Activated T-cell treated with anti-CD3 and anti-CD28 coated beads, Interleukin-2, amount 50 U/mL, for 4 hours (primary cell): Measurements from ENCODE around the gene PRRG3. TPM values are rescaled to one million over a fixed set of nuclear protein-coding genes. Genes with fewer than 3 reads are reported as not detected.

Experiments used
- ATAC-seq, 2 donors: fragments of 200-7000 bp; cut with Tn5 transposase; one replicate each; pipeline ENCODE4 v1.10.0; 2021
- DNase-seq: peaks from one replicate; pipeline ENCODE4 v3.0.0-alpha.2; 2020
- H3K27me3 Mint-ChIP-seq: one replicate; pipeline ENCODE4 v1.8.0; 2021; ENCODE audit warnings: low read depth, mixed read lengths
- H3K36me3 Mint-ChIP-seq: one replicate; pipeline ENCODE4 v1.8.0; 2022; ENCODE audit warnings: mixed read lengths; ENCODE audit not compliant: insufficient read depth
- H3K4me1 Mint-ChIP-seq: one replicate; pipeline ENCODE4 v1.8.0; 2021; ENCODE audit warnings: low read depth, mixed read lengths
- H3K4me3 Mint-ChIP-seq: one replicate; pipeline ENCODE4 v1.8.0; 2021; ENCODE audit warnings: mild to moderate bottlenecking, moderate library complexity, mixed read lengths
- H3K9me3 Mint-ChIP-seq: one replicate; pipeline ENCODE4 v1.8.0; 2021; ENCODE audit warnings: mixed read lengths
- total RNA-seq, 3 donors: library from RNA; stranded (reverse); gene quantifications; one replicate each; pipeline ENCODE4 v1.2.1, GENCODE V29; 2021

Gene PRRG3
- total RNA-seq, 3 donors from 2014 or later, result not detected

DNA sequence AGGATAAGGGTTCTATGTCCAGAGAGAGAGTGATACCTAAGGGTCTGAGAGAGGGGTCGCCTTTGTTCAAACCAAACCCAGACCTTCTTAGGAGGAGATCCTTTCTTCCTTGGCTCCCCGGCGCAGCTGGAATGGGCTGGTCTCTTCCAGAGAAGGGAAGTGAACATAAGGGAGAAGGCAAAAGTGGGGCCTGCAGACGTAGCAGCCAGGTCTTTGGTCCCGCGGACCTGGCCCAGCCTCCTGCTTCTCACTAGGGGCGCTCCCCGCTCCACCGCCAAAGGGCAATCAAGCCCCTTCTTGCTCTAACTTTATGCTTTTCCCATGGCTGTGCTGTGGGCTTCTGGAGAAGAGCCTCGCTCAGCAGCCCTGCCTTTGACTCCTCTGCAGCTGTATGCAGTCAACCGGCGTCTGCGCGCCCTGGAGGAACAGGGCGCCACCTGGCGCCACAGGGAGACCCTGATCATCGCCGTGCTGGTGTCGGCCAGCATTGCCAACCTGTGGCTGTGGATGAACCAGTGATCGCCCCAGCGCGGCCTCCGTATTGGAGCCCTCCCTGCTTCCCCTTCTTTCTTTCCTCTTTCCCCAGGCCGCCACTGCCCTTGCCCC, 27.1 kb downstream of the PRRG3 start:
- Mint-ChIP-seq H3K9me3 (no peaks in the 10 kb centered on the region), H3K4me1 (no peaks in the 10 kb centered on the region), H3K4me3 (no peak overlapping the region), H3K27me3 (no peaks in the 10 kb centered on the region), H3K36me3 (no peaks in the 10 kb centered on the region)
- no peak for ATAC-seq
- DNase-seq, result no peak

DNA sequence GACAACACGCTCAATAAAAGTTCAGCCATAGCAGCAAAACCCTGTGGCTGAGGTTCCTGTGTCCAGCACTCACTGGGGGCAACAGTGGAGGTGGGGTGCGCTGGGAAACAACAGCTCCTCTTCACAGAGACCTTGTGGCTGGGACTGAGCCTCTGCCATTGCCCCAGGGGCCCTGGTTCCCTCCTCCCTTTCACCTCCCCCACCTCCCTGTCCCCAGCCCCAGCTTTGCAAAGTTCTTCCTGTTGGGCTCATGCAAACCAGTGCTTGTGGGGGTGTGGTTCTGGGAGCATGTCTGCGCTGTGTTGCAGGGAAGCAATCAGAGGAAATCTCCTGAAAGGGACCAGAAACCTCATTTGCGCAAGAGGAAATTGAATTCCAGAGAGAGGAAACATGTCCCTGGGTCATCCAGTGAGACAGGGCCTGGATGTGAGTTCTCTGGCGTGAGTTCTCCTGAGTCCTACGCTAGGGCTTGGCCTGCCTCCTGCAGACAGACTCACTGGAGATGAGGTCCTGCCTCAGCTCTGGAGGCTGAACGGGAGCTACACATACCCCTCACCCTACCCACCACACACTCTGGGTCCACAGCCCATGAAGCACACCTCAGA, 28.0 kb downstream of the PRRG3 start:
- ATAC-seq (no peak), DNase-seq (no peak)
- no peaks in the 10 kb centered on the region for H3K4me1 Mint-ChIP-seq
- no peaks in the 10 kb centered on the region for H3K27me3 Mint-ChIP-seq
- no peaks in the 10 kb centered on the region for H3K9me3 Mint-ChIP-seq
- no peaks in the 10 kb centered on the region for H3K36me3 Mint-ChIP-seq
- no peak overlapping the region for H3K4me3 Mint-ChIP-seq

DNA sequence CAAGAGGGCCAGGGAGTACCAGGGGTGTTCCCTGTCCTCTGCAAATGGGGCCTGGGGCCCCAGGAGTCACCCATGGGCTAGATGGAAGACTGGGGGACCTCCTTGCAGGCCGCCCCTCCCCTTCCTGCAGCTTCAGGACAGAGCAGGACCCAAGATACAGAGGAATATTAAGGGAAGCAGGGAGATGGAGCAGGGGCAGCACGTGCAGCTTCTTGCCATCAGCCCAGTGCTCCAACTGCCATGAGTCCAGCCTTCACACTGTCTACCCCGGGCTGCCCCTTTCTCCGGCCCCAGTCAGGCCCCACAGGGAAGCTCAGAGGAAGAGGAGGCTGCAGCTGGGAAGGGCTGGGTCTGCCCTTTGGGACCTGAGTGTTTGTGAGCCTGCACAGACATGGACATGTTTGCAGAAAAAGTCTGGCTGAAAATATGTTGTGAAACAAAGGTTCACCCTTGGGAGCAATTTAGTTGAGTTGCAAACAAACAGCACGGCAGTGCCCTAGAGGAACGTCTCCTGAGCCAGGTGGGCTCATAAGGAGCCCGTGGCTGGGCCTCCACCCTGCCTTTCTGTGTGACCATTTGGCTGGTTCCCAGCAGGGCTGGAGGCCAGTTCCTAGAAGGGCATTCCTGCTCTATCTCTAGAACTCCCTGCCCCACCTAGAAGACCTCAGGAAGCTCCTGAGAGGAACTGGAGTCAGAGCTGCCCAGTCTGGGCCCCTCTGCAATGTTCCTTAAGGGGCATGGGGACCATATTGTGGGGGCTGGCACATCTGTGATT, 29.5 kb downstream of the PRRG3 start:
- Mint-ChIP-seq H3K4me1 (no peaks in the 10 kb centered on the region), H3K27me3 (no peaks in the 10 kb centered on the region), H3K4me3 (no peak overlapping the region), H3K9me3 (no peaks in the 10 kb centered on the region), H3K36me3 (no peaks in the 10 kb centered on the region)
- ATAC-seq (no peak), DNase-seq (no peak)

DNA sequence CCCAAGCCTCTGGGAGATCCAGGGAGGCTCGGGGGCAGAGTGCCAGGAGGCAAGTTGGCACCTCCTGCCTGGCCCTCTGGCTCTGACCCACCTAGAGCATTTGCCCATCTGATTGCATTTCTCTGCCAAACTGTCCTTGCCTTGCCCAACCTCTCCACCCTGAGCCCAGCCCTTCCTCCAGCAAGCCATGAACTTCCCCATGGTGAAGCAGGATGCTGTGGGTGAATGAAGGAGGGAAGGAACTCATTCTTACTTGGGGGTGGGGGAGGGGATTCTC, 30.0 kb downstream of the PRRG3 start:
- H3K4me3 Mint-ChIP-seq, result no peak overlapping the region
- H3K27me3 Mint-ChIP-seq, result no peaks in the 10 kb centered on the region
- DNase-seq (no peak), ATAC-seq (no peak)
- H3K4me1 Mint-ChIP-seq, result no peaks in the 10 kb centered on the region
- H3K9me3 Mint-ChIP-seq, result no peaks in the 10 kb centered on the region
- H3K36me3 Mint-ChIP-seq, result no peaks in the 10 kb centered on the region

DNA sequence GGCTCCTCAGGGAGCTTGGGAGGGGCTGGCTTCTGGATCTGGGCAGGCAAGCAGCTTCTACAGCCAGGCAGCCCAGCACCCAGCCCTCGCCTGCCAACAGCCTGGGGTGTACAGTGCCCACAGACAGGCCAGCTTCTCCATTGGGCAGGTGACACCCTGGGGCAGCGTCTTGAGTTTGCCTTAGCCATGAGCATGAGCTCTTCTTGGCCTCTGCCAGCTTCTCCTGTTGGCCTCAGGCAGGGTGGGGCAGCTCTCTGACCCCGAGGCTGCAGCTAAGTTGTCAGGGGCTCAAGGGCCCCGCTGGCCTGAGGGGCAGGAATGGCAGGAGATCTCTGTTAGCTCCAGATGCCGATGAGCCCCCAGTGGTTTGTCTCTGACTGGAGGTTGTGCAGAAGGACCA, 31.5 kb downstream of the PRRG3 start:
- Mint-ChIP-seq H3K27me3 (no peaks in the 10 kb centered on the region), H3K9me3 (no peaks in the 10 kb centered on the region), H3K36me3 (no peaks in the 10 kb centered on the region), H3K4me1 (no peaks in the 10 kb centered on the region), H3K4me3 (no peak overlapping the region)
- ATAC-seq, result no peak
- DNase-seq, result no peak

DNA sequence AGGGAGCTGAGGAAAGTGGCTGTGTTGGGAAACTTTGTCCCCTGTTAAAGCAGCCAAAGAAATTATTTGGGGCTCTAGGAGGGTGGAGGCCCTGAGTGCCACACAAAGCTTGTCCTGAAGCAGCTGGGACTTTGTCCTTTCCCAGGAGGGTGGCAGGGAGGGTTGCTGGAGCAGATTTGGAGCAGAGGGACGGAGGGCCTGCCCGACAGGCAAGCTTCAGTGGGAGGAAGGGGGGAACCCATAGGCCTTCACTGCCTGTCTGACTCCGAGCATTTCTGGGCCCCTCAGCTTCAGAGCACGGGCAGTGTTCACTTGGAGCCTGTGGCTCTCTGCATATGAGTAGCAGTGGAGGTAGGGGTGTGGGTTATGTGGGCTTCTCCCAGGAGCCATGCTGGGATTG, 32.1 kb downstream of the PRRG3 start:
- DNase-seq, result no peak
- no peak for ATAC-seq
- H3K36me3 Mint-ChIP-seq, result no peaks in the 10 kb centered on the region
- no peaks in the 10 kb centered on the region for H3K9me3 Mint-ChIP-seq
- no peak overlapping the region for H3K4me3 Mint-ChIP-seq
- H3K27me3 Mint-ChIP-seq, result no peaks in the 10 kb centered on the region
- no peaks in the 10 kb centered on the region for H3K4me1 Mint-ChIP-seq

DNA sequence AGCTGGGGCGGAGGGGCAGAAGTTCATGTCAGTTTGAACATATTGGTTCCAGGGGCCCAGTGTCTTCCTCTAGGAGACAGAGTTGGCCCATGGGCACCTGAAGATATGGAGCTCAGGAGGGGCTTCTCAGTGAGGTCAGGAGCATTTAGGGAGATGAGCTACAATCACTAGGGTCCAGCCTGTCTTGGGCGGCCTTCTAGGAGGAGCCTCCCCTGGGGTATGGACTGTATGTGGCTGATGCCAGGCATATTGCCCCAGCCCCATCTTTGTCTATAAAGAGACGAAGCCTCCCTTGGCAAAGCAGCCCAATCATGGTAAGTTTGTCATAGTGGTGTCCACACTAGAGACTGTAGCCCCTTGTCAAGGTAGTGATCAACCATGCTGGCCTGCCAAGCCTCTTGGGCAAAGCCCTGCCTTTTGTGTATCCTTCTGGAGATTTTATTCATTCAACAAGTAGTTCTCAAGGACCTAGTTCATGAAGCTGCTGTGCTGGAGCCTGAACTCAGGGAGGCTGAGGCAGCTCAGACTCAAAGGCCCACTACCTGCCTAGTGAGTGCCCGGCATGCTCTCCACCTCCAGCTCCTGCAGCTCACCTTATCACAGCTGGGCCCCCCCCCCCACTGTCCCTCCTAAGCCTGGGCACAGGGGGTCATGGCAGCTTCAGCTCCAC, 33.9 kb downstream of the PRRG3 start:
- H3K4me1 Mint-ChIP-seq, result no peaks in the 10 kb centered on the region
- H3K36me3 Mint-ChIP-seq, result no peaks in the 10 kb centered on the region
- H3K9me3 Mint-ChIP-seq, result no peaks in the 10 kb centered on the region
- no peak for DNase-seq
- H3K27me3 Mint-ChIP-seq, result no peaks in the 10 kb centered on the region
- no peak for ATAC-seq
- H3K4me3 Mint-ChIP-seq, result no peak overlapping the region

DNA sequence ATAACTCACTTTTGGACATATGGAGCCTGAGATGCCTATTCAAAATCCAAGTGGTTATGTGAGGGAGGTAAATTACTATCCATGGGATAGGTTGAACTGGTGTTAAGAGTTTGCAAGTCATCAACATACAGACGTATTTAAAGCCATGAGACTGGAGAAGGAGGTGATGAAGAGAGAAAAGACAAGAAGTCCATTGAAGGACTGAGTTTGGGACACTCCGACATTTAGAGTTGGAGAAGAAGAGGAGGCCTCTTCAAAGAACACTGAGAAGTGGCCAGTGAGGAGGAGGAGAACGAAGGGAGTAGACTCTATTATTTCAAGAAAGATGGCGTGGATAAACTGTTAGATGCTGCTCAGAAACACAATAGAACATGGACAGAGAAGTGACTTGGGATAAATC, 39.2 kb downstream of the PRRG3 start, which contains the start of gene CNGA2:
TSS of gene CNGA2 (plus strand) at position 301 of the 400 bp plus-strand sequence. CDS start 3,738 bp downstream, outside the sequence.
- Mint-ChIP-seq H3K4me1 (no peaks in the 10 kb centered on the region), H3K27me3 (no peaks in the 10 kb centered on the region), H3K9me3 (no peaks in the 10 kb centered on the region), H3K4me3 (no peak within 1 kb of the TSS), H3K36me3 (no peaks in the 10 kb centered on the region)
- DNase-seq, result no peak
- ATAC-seq, result no peak

DNA sequence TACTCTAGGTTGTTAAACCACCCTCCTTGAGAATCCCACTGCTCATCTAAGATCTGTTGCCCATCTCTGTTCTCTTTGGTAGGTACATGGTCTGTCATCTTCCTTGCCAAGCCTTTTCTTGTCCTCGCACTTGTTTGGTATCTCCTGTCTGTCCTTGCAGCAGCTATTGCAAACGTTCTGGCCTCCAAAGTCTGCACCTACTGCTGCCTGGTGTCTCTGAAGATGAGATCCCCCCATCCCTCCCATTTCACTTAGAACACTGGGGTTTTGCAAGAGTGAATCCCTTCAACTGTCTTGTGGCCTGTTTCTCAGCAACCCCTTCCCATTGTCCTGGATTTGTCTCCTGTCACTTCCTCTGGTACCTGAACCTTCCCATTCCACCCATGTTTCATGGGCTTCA, 40.0 kb downstream of the PRRG3 start:
- ATAC-seq (no peak), DNase-seq (no peak)
- no peaks in the 10 kb centered on the region for H3K9me3 Mint-ChIP-seq
- H3K4me1 Mint-ChIP-seq, result no peaks in the 10 kb centered on the region
- peaks cover 3% of the 10 kb centered on the region for H3K27me3 Mint-ChIP-seq
- H3K4me3 Mint-ChIP-seq, result no peak overlapping the region
- H3K36me3 Mint-ChIP-seq, result no peaks in the 10 kb centered on the region

DNA sequence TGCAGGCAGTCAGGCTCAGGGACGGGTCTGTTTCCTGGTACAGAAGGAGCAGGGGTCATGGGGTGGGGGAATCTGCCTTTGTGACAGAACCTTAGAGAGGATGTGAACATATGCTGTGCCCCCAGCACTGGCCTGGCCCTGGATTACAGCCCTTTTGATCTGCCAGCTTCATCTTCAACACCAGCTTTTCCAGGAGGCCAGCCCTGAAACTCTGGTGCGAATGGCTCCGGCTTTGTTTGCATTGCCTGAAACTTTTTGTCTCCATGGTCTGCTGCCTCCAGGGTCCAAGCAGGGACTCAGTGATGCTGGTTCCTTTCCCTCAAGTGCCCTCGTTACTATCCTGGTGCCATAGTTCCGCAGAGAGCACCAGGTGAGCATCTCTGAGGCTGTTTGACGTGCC, 41.4 kb downstream of the PRRG3 start:
- peaks cover 3% of the 10 kb centered on the region for H3K27me3 Mint-ChIP-seq
- no peaks in the 10 kb centered on the region for H3K9me3 Mint-ChIP-seq
- DNase-seq (no peak), ATAC-seq (no peak)
- no peaks in the 10 kb centered on the region for H3K4me1 Mint-ChIP-seq
- no peaks in the 10 kb centered on the region for H3K36me3 Mint-ChIP-seq
- H3K4me3 Mint-ChIP-seq, result no peak overlapping the region

DNA sequence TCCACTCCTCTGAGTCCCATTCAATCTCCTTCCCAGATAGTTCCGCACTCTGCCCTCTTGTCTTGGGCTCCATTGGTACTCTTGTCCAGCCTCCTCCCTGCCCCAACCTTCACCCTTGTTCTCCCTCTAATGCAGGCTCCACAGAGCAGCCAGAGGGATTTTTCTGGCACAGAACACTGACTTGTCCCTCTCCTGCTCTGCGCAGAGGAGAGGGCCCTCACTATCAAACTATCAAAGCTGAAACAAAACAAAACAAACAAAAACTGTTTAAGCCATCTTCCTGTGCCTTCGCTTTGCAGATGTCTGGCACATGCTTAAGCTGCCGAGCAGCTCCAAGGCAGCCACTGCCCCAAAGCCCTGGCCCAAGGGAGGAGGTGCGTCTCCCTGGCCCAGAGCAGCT, 42.2 kb downstream of the PRRG3 start:
- Mint-ChIP-seq H3K4me1 (no peaks in the 10 kb centered on the region), H3K27me3 (peaks cover 3% of the 10 kb centered on the region), H3K36me3 (no peaks in the 10 kb centered on the region), H3K9me3 (no peaks in the 10 kb centered on the region), H3K4me3 (no peak overlapping the region)
- ATAC-seq (no peak), DNase-seq (no peak)

DNA sequence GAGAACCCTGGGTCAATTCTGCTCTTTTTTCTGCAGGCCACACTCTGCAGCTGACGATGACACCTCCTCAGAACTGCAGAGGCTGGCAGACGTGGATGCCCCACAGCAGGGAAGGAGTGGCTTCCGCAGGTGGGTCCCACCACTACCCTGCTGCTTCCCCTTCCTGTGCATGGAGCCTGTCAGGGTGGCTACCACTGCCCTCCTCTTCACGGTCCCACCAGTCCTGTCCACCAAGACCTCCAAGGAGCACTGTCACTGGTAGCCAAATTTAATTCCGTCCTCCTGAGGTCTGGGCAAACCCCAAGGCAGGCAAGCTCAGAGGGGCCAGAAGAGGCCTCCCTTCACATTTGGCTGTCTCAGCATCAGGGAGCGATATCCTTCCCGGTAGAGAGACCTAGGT, 43.5 kb downstream of the PRRG3 start:
- Mint-ChIP-seq H3K36me3 (no peaks in the 10 kb centered on the region), H3K27me3 (peaks cover 3% of the 10 kb centered on the region), H3K4me1 (no peaks in the 10 kb centered on the region), H3K4me3 (no peak overlapping the region), H3K9me3 (no peaks in the 10 kb centered on the region)
- no peak for DNase-seq
- no peak for ATAC-seq

DNA sequence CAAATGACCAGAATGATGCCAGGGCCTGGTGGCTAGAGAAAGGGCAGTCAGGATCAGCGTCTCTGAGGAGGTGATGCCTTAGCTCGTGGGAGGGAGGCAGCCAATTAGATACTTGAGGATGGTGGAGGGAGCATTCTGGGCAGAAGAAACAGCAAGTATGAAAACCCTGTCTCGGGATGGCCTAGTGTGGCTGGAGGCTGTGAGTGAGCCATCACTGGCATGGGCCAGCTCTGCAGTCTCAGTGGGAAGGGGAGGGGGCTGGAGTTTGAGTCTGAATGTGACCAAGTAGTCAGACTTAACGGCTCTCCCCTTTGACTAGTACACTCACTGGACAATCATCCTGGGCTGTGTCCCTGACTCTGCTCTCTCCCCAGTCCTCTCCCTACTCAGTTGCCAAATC, 46.3 kb downstream of the PRRG3 start:
- ATAC-seq (no peak), DNase-seq (no peak)
- H3K4me1 Mint-ChIP-seq, result no peaks in the 10 kb centered on the region

DNA sequence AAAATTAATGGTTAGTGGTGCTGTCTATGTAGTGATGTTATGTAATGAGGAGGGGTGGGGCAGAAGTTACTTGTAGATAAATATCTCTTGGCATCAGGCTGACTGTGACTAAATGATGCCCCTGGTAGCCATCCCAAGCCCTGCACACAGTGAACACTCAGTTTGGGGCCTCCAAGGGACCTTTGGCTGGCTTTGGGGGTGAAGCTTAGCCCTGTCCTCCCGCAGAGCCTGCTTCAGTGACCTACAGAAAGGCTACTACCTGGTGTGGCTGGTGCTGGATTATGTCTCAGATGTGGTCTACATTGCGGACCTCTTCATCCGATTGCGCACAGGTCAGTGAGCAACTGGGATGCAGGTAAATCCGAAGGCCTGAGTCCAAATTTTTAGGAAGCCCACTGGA, 47.1 kb downstream of the PRRG3 start:
- no peak overlapping the region for H3K4me3 Mint-ChIP-seq
- no peak for ATAC-seq
- H3K4me1 Mint-ChIP-seq, result no peaks in the 10 kb centered on the region
- H3K27me3 Mint-ChIP-seq, result peaks cover 3% of the 10 kb centered on the region
- H3K9me3 Mint-ChIP-seq, result no peaks in the 10 kb centered on the region
- no peak for DNase-seq
- no peaks in the 10 kb centered on the region for H3K36me3 Mint-ChIP-seq

More for the DNA sequence above, 46.3 kb downstream of the PRRG3 start:
- Mint-ChIP-seq H3K36me3 (no peaks in the 10 kb centered on the region), H3K9me3 (no peaks in the 10 kb centered on the region), H3K4me3 (no peak overlapping the region), H3K27me3 (peaks cover 3% of the 10 kb centered on the region)
